ENCODE results near the gene IL11. TPM values are rescaled to one million over a fixed set of nuclear protein-coding genes. Genes with fewer than 3 reads are reported as not detected.
"Not testable (repeated sequence)": the region's sequence is repeated elsewhere in the genome, so short reads cannot be mapped to it uniquely, and the experiment has no call there.

The IL11 gene
- not detected for total RNA-seq

DNA sequence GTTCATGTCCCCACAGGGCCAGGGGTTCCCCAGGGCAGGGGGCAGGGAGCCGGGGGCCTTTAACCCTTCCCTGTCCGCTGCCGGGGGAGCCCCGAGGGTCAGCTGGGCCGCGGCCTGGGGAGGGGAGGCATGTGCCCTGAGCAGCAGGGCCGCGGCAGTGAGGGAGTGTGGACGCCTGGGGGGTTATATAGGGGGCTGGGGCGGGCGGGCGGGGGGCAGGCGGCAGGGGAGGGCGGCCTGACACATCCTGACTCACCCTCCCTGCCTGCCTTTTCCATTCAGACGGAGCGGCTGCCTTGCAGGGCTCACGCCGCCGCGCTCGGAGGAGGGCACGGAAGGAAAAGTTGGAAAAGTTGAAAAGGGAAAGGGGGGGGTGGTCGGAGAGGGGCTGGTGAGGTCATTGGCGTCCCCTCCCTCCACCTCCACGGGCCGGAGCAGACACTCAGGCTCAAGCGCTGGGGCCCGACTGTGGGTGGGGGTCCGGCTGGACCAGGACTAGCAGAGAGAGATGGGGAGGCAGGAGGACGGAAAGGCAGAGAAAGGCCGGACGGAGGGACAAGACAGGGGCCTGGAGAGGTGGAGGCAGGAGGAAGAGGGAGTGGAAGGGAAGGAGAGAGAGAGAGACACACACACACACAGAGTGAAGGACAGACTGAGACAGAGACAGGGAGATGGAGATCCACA is at the start of gene IL11:
Gene IL11, minus strand, starts transcription at position 159 of the 684 bp plus-strand sequence. Its CDS starts 153 bp downstream, at position 6.
- no peak within 1 kb of the TSS for H3K9ac ChIP-seq (ENCODE audit: low read depth in 1 of 3, low read length in 3 of 3)
- H3K4me3 ChIP-seq (ENCODE audit: low read length in 3 of 3), result peak within 1 kb of the TSS in 1 of 3 donors; percentile 40
- H3K27ac ChIP-seq (ENCODE audit: low read depth, low read length), result no peak within 1 kb of the TSS
- H3K27me3 ChIP-seq (ENCODE audit: control insufficient read depth in 3 of 3, insufficient read depth in 3 of 3, low read length in 3 of 3), result peaks cover 56 to 62% (median 58%) of the 10 kb centered on the region in 3 donors
- peaks cover 0 to 4% (median 0%) of the 10 kb centered on the region in 3 donors for H3K4me1 ChIP-seq (ENCODE audit: control insufficient read depth in 3 of 3, insufficient read depth in 3 of 3, low read length in 3 of 3)
- H3K9me3 ChIP-seq (ENCODE audit: control insufficient read depth in 3 of 3, low read length in 3 of 3), result no peaks in the 10 kb centered on the region
- no peaks in the 10 kb centered on the region for H3K36me3 ChIP-seq (ENCODE audit: control insufficient read depth in 3 of 3, insufficient read depth in 3 of 3, low read length in 3 of 3)

DNA sequence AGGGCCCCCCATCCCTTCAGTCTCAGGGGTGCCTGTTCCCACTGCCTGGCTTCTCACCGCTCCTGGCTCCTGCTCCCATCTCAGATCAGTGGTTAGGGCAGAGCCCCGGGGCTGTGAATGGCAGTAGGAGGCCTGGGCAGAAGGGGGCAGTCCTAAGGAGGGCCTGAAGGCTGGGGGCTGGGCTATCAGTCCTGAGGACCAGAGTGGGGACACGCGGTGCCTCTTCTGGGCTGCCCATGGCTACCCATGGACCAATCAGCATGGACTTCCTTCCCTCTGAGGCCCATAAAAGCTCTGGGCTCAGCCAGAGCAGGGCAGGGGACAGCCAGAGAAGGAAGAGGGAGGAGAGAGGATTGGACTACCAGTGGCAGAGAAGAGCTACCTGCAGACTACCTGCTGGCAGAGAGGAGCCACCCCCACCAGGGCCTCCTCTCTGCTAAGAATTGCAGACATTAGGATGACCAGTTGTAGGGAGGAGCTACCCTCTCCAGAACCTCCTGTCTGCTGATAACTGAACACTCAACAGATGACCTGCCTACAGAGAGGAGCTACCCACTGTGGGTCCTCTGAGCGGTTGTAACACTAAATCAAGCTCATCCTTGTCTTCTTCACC is 49.5 kb upstream of the IL11 start:
- H3K4me1 ChIP-seq (ENCODE audit: control insufficient read depth in 3 of 3, insufficient read depth in 3 of 3, low read length in 3 of 3), result no peaks in the 10 kb centered on the region
- H3K36me3 ChIP-seq (ENCODE audit: control insufficient read depth in 3 of 3, insufficient read depth in 3 of 3, low read length in 3 of 3), result no peaks in the 10 kb centered on the region
- H3K4me3 ChIP-seq (ENCODE audit: low read length in 3 of 3), result no peak overlapping the region
- no peak overlapping the region for H3K9ac ChIP-seq (ENCODE audit: low read depth in 1 of 3, low read length in 3 of 3)
- H3K27ac ChIP-seq (ENCODE audit: low read depth, low read length), result no peak overlapping the region
- H3K9me3 ChIP-seq (ENCODE audit: control insufficient read depth in 3 of 3, low read length in 3 of 3), result no peaks in the 10 kb centered on the region
- peaks cover 8 to 20% (median 20%) of the 10 kb centered on the region in 3 donors for H3K27me3 ChIP-seq (ENCODE audit: control insufficient read depth in 3 of 3, insufficient read depth in 3 of 3, low read length in 3 of 3)

DNA sequence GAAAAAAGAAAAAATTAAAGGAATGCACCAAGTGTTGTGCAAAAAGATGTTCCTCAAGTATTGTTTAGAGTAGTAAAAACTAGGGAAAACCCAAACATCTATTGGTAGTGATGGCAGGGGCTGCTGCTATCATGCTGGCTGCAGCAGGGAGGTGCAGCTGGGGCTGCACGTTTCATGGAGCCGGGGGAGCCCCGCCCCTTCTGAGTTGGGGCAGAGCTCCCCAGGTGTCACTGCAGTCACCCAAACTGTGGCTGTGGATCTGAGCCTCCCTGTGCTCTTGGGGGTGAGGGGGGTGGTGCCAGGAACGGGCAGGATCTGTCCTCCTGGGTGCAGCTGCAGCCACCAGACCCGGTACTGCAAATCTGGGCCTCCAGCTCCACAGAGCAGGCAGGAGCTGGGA is 48.8 kb upstream of the IL11 start:
- no peak overlapping the region for H3K4me3 ChIP-seq (ENCODE audit: low read length in 3 of 3)
- H3K9ac ChIP-seq (ENCODE audit: low read depth in 1 of 3, low read length in 3 of 3), result no peak overlapping the region
- H3K27ac ChIP-seq (ENCODE audit: low read depth, low read length), result no peak overlapping the region
- H3K36me3 ChIP-seq (ENCODE audit: control insufficient read depth in 3 of 3, insufficient read depth in 3 of 3, low read length in 3 of 3), result no peaks in the 10 kb centered on the region
- H3K4me1 ChIP-seq (ENCODE audit: control insufficient read depth in 3 of 3, insufficient read depth in 3 of 3, low read length in 3 of 3), result no peaks in the 10 kb centered on the region
- peaks cover 7 to 17% (median 16%) of the 10 kb centered on the region in 3 donors for H3K27me3 ChIP-seq (ENCODE audit: control insufficient read depth in 3 of 3, insufficient read depth in 3 of 3, low read length in 3 of 3)
- no peaks in the 10 kb centered on the region for H3K9me3 ChIP-seq (ENCODE audit: control insufficient read depth in 3 of 3, low read length in 3 of 3)

DNA sequence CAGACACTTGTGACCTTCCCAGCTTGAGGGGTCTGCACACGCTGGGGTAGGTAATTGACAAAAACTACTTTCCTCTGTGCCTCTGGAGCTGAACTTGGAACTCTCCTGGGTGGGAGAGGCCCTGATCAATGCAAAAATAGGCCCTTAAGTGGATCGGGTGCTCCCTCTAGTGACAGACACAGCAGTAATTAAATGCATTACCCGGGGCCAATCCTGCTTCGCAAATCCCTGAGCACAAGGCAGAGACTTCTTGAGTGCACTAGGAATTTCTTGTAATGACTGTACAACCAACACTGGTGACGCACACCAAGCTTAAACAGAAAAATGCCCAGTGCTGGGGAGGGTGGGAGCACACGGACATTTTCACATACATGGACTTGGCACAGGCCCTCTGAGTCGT is 47.9 kb upstream of the IL11 start:
- Histone ChIP-seq H3K9me3 (ENCODE audit: control insufficient read depth in 3 of 3, low read length in 3 of 3) (no peaks in the 10 kb centered on the region), H3K27me3 (ENCODE audit: control insufficient read depth in 3 of 3, insufficient read depth in 3 of 3, low read length in 3 of 3) (peaks cover 7 to 16% (median 10%) of the 10 kb centered on the region in 3 donors), H3K4me3 (ENCODE audit: low read length in 3 of 3) (no peak overlapping the region), H3K9ac (ENCODE audit: low read depth in 1 of 3, low read length in 3 of 3) (no peak overlapping the region), H3K4me1 (ENCODE audit: control insufficient read depth in 3 of 3, insufficient read depth in 3 of 3, low read length in 3 of 3) (no peaks in the 10 kb centered on the region), H3K36me3 (ENCODE audit: control insufficient read depth in 3 of 3, insufficient read depth in 3 of 3, low read length in 3 of 3) (no peaks in the 10 kb centered on the region), H3K27ac (ENCODE audit: low read depth, low read length) (no peak overlapping the region)

DNA sequence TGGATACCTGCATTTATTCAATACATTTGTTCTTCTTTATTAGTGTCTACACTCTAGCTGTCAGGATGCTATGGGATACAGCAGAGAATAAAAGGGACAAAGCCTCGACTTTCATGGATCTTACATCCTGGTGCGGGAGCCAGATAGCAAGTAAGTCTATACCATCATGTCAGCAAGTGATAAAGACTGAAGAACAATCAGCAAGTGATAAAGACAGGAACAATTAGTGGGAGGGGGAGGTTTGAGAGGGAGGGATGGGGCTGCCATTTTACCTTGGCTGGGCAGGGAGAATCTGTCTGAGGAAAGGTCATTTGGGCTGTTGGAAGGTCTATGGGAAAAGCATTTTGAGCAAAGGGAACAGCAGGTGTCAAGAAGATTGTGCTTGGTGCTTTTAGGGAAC is 39.9 kb upstream of the IL11 start:
- Histone ChIP-seq H3K9me3 (ENCODE audit: control insufficient read depth in 3 of 3, low read length in 3 of 3) (no peaks in the 10 kb centered on the region), H3K4me3 (ENCODE audit: low read length in 3 of 3) (no peak overlapping the region), H3K4me1 (ENCODE audit: control insufficient read depth in 3 of 3, insufficient read depth in 3 of 3, low read length in 3 of 3) (peaks cover 11 to 15% (median 15%) of the 10 kb centered on the region in 3 donors), H3K27me3 (ENCODE audit: control insufficient read depth in 3 of 3, insufficient read depth in 3 of 3, low read length in 3 of 3) (peaks cover 0 to 5% (median 0%) of the 10 kb centered on the region in 3 donors), H3K9ac (ENCODE audit: low read depth in 1 of 3, low read length in 3 of 3) (no peak overlapping the region), H3K27ac (ENCODE audit: low read depth, low read length) (no peak overlapping the region), H3K36me3 (ENCODE audit: control insufficient read depth in 3 of 3, insufficient read depth in 3 of 3, low read length in 3 of 3) (peaks cover 0 to 4% (median 2%) of the 10 kb centered on the region in 3 donors)

DNA sequence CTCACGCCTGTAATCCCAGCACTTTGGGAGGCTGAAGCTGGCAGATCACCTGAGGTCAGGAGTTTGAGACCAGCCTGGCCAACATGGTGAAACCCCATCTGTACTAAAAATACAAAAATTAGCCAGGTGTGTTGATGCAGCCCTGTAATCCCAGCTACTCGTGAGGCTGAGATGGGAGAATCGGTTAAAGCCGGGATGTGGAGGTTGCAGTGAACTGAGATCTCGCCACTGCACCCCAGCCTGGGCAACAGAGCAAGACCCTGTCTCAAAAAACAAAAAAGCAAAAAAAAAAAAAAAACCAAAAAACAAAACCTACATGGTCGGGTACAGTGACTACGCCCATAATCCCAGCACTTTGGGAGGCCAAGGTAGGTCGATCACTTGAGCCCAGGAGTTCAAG is 38.9 kb upstream of the IL11 start:
- H3K27ac ChIP-seq (ENCODE audit: low read depth, low read length); H3K9ac ChIP-seq (ENCODE audit: low read depth in 1 of 3, low read length in 3 of 3); H3K9me3 ChIP-seq (ENCODE audit: control insufficient read depth in 3 of 3, low read length in 3 of 3); H3K27me3 ChIP-seq (ENCODE audit: control insufficient read depth in 3 of 3, insufficient read depth in 3 of 3, low read length in 3 of 3); H3K36me3 ChIP-seq (ENCODE audit: control insufficient read depth in 3 of 3, insufficient read depth in 3 of 3, low read length in 3 of 3): not testable (repeated sequence)
- peaks cover 11 to 15% (median 15%) of the 10 kb centered on the region in 3 donors for H3K4me1 ChIP-seq (ENCODE audit: control insufficient read depth in 3 of 3, insufficient read depth in 3 of 3, low read length in 3 of 3)
- H3K4me3 ChIP-seq (ENCODE audit: low read length in 3 of 3), result peak overlapping the region in 1 of 3 donors; percentile 75

DNA sequence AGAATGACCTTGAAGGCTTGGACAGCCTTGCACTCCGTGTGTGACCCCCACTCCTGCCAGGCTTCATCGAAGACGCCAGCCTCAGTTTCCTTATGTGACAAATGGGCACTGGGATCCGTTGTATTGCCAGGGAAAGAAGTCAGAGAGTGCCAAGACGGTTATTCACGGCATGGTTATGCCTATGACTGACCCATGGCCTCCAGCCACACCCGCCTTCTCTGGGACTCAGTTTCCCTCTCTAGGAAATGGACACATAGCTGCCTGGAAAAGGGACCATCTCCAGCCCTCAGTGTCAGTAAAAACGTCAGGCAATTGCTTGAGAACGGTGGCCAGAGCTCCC is 38.2 kb upstream of the IL11 start:
- no peaks in the 10 kb centered on the region for H3K9me3 ChIP-seq (ENCODE audit: control insufficient read depth in 3 of 3, low read length in 3 of 3)
- H3K27me3 ChIP-seq (ENCODE audit: control insufficient read depth in 3 of 3, insufficient read depth in 3 of 3, low read length in 3 of 3), result peaks cover 0 to 5% (median 0%) of the 10 kb centered on the region in 3 donors
- peaks cover 0 to 7% (median 5%) of the 10 kb centered on the region in 3 donors for H3K36me3 ChIP-seq (ENCODE audit: control insufficient read depth in 3 of 3, insufficient read depth in 3 of 3, low read length in 3 of 3)
- H3K9ac ChIP-seq (ENCODE audit: low read depth in 1 of 3, low read length in 3 of 3), result peak overlapping the region; percentile 64 to 70 (median 66)
- peak overlapping the region; percentile 75 to 85 (median 79) for H3K4me3 ChIP-seq (ENCODE audit: low read length in 3 of 3)
- H3K27ac ChIP-seq (ENCODE audit: low read depth, low read length), result peak overlapping the region; percentile 93
- peaks cover 11 to 15% (median 15%) of the 10 kb centered on the region in 3 donors for H3K4me1 ChIP-seq (ENCODE audit: control insufficient read depth in 3 of 3, insufficient read depth in 3 of 3, low read length in 3 of 3)

DNA sequence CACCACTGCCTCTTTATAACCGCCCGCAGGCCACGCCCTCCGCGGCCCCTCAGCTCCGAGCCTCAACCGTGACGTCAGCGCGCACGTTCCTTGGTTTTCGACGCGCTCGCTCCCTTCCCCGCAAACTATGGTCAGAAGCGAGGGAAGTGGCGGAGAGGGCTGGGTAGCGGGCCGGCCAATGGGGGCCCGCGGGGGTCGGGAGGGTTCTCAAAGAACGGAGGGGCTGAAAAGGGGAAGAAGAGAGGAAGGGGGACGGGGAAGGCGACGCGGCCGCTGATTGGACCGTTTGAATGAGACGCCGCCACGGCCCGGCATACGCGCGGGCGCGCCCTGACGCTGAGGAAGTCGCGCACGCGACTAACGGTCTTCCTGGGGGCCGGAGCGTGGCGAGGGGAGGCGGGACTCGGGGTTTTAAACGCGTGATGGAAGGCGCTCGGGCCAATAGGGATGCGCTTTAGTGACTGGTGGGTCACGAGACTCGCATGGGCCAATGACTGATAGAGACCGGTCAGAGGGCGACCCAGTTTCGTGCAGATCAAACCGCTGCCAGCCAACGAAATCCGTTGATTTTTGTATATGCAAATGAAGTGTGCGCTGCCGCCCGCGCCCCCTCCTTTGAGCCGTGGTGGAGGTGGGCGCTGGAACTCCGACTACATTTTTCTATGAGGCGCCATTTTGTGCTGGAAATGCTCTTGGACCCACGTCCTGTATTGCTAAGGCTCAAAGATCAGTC is 37.7 kb upstream of the IL11 start:
- Histone ChIP-seq H3K4me3 (ENCODE audit: low read length in 3 of 3) (peak overlapping the region; percentile 75 to 85 (median 79)), H3K36me3 (ENCODE audit: control insufficient read depth in 3 of 3, insufficient read depth in 3 of 3, low read length in 3 of 3) (peaks cover under 1 to 9% (median 5%) of the 10 kb centered on the region in 3 donors), H3K27ac (ENCODE audit: low read depth, low read length) (peak overlapping the region; percentile 93), H3K27me3 (ENCODE audit: control insufficient read depth in 3 of 3, insufficient read depth in 3 of 3, low read length in 3 of 3) (peaks cover 0 to 5% (median 0%) of the 10 kb centered on the region in 3 donors), H3K4me1 (ENCODE audit: control insufficient read depth in 3 of 3, insufficient read depth in 3 of 3, low read length in 3 of 3) (peaks cover 11 to 15% (median 15%) of the 10 kb centered on the region in 3 donors), H3K9me3 (ENCODE audit: control insufficient read depth in 3 of 3, low read length in 3 of 3) (no peaks in the 10 kb centered on the region), H3K9ac (ENCODE audit: low read depth in 1 of 3, low read length in 3 of 3) (peak overlapping the region; percentile 66 to 82 (median 70))

DNA sequence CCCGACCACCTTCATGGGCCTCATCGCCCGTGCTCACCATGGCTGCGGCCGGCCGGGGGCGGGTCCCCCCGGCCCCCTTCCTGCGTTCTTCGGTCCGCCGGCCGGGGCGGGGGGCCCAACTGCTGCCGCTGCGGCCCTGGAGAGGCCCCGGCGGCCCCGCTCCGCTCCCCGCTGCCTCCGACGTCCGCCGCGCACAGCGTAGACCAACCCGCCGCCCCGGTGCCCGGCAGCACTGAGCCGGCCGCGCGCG is 37.2 kb upstream of the IL11 start, which contains the start of gene UBE2S:
Gene UBE2S, minus strand, starts transcription at position 239 of the 250 bp plus-strand sequence. Its CDS starts 199 bp downstream, at position 40.
- not testable (repeated sequence) for H3K9me3 ChIP-seq (ENCODE audit: control insufficient read depth in 3 of 3, low read length in 3 of 3); H3K27me3 ChIP-seq (ENCODE audit: control insufficient read depth in 3 of 3, insufficient read depth in 3 of 3, low read length in 3 of 3)
- H3K4me1 ChIP-seq (ENCODE audit: control insufficient read depth in 3 of 3, insufficient read depth in 3 of 3, low read length in 3 of 3), result peaks cover 11 to 15% (median 15%) of the 10 kb centered on the region in 3 donors
- peak within 1 kb of the TSS; percentile 70 to 82 (median 75) for H3K9ac ChIP-seq (ENCODE audit: low read depth in 1 of 3, low read length in 3 of 3)
- H3K4me3 ChIP-seq (ENCODE audit: low read length in 3 of 3), result peak within 1 kb of the TSS; percentile 75 to 85 (median 79)
- peak within 1 kb of the TSS; percentile 93 for H3K27ac ChIP-seq (ENCODE audit: low read depth, low read length)
- peaks cover 4 to 12% (median 5%) of the 10 kb centered on the region in 3 donors for H3K36me3 ChIP-seq (ENCODE audit: control insufficient read depth in 3 of 3, insufficient read depth in 3 of 3, low read length in 3 of 3)
